IPS-18c (cell line): ENCODE results near the gene PPP1R37.

Source experiments
- H3K4me3 ChIP-seq: 2 replicates; pipeline ENCODE4 v1.7.0; 2013; ENCODE audit warnings: low read depth, mild to moderate bottlenecking, low read length, moderate library complexity; ENCODE audit not compliant: insufficient read depth
- H3K9me3 ChIP-seq: one replicate; pipeline ENCODE4 v1.6.1; 2013; ENCODE audit warnings: mild to moderate bottlenecking, low read length, moderate library complexity; ENCODE audit not compliant: control insufficient read depth, insufficient read depth

The PPP1R37 gene

DNA sequence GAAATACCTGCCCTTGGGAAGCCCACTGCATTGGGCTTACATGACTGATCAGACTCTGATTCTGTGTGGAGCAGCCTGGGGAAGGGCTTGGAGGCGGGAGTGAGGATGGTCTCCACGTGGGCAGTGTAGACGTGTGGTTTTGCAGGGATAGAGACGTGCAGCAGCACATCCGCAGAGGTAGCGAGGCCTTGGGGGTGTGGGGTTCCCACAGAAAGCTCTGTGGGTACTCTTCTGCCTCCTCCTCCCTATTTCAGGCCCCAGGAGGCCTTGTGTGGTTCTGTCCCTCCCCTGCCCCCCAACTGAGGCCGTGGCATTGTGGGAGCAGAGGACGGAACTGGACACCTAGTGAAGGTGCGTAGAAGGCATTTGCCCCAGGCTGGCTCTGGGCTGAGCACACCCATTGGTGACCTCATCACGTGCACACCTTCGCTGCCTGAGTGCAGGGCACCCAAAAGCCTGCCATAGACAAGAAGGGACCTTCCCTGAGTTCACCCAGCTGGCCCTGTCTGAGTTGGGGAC, 28.9 kb downstream of the PPP1R37 start:
- H3K4me3 ChIP-seq, result no peak overlapping the region
- H3K9me3 ChIP-seq, result no peaks in the 10 kb centered on the region

DNA sequence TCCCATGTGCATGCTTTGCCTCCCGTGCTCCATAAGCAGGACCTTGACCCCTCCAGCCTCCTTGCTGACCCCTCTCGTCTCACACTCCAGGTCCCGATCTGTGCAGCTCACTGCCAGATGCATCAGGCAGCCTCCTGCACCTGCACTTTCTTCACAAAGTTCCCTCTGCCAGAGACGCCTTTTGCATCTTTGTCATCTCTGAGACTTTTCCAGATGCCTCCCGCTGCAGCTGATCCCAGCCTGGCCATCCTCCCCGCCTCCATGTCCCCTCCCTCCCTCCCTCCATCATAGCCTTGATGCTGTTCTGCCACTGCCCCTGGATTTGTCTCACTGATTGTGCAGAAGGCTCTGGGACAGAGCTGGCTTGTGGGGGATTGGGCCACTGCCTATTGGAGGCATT, 29.9 kb downstream of the PPP1R37 start:
- Histone ChIP-seq H3K9me3 (no peaks in the 10 kb centered on the region), H3K4me3 (no peak overlapping the region)

DNA sequence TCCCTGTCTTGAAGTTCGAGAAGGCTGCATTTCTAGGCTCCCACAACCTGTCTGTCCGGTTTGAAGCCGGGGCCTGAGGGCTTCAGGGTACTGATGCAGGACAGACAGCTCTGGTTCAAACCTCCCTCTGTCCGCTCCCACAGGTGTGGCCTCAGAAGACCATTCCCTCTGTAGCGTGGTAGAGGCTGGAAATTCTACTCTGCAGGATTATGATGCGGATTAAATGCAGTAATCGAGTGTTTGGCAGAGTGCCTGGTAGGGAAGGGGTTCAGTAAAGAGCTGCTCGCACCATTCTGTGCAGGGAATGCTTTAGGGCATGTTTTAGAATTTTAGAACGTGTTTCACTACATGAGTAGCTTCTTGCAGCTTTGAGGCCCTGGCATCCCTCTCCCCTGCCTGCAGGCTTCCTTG, 30.5 kb downstream of the PPP1R37 start:
- Histone ChIP-seq H3K4me3 (no peak overlapping the region), H3K9me3 (no peaks in the 10 kb centered on the region)

DNA sequence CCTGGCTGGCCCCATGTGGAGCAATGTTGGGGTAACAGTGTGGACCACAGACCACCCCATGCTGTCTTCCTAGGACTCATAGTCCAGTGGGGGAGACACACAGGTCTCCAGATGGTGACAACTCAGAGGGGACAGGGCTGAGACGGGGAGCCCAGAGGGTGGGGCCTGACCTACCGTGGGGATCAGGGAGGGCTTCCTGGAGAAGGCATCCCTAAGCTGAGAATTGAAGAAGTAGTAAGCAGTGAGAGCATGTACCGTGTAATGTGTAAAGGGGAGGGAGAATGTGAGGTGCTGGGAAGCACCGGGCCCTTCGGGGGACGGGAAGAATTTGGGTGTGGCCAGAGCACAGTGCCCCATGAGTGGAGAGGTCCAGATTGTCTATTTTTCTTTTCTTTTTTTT, 31.0 kb downstream of the PPP1R37 start:
- no peaks in the 10 kb centered on the region for H3K9me3 ChIP-seq
- H3K4me3 ChIP-seq, result no peak overlapping the region

DNA sequence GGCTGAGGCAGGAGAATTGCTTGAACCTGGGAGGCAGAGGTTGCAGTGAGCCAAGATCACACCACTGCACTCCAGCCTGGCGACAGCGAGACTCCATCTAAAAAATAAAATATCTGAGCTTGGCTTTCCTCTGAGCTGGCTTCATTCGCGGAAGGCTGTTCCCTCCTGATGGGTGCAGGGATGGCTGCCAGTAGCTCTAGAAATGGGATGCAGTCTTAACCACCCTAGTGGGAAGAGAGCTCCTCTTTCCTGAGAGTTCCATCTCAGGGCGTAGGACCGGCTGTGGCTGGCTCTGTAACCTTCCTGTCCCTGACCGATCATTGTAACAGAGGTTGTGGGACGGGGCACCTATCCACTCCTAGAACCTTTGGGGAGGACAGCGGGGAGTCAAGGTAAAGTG, 32.4 kb downstream of the PPP1R37 start:
- no peak overlapping the region for H3K4me3 ChIP-seq
- H3K9me3 ChIP-seq, result no peaks in the 10 kb centered on the region

DNA sequence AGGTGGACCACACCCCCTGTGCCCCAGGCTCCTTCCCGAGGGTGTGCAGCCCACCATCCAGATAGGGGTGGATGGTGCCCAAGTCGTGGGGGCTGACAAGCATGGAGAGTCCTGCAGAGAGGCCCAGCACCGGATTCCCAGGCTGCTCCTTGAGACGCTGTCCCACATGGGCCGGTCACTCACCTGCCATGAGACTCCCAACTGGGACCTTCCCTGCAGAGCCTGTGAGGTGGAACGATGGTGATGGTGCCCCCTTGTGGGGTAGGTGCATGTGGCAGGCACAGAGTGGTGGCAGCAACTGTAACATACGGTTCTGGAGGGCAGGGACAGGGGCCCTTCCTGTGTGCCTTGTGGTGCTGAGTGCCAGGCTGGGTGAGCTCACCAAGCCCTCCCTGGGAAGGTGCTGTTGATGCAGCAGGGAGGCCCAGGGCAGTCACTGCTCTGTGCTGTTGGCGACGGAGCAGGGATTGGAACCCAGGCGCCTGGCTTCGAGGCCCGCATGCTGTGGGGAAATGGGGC, 33.1 kb downstream of the PPP1R37 start:
- no peak overlapping the region for H3K4me3 ChIP-seq
- H3K9me3 ChIP-seq, result no peaks in the 10 kb centered on the region

DNA sequence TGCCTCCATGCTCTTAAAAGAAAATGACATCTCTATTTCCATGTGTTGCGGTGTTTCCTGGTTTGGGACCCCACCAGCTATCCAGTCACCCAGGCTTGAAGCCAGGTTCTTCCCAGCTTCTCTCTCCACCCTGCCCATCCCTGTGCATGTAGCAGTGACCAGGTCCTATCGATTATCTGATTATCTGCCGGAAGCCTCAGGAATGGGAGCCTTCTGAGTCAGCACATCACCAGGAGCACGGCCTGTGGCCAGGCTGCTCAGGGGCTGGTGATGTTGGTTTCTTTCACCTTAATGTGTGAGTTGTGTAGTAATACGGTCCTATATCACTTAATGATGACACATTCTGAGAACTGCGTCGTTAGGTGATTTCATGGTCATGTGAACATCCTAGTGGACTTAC, 33.7 kb downstream of the PPP1R37 start:
- H3K4me3 ChIP-seq, result no peak overlapping the region
- H3K9me3 ChIP-seq, result no peaks in the 10 kb centered on the region

DNA sequence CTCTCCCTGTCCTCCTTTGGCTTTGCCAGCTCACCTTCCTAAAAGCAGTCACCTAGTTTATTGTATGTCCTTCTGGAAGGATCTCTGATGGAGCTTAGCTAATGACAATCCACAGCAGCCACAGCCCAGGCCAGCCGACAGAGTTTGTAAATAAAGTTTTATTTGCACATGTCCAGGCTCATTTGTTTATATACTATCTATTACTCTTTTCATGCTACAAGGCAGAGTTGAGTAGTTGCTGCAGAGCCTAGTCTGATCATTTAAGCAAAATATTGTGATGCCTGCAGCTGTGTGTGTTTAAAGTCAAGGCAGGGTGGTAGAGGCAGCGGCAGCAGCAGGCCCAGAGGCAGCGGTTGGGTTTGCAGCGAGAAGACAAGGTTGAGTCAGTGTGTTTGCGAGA, 35.2 kb downstream of the PPP1R37 start:
- H3K9me3 ChIP-seq, result no peaks in the 10 kb centered on the region
- H3K4me3 ChIP-seq, result no peak overlapping the region

DNA sequence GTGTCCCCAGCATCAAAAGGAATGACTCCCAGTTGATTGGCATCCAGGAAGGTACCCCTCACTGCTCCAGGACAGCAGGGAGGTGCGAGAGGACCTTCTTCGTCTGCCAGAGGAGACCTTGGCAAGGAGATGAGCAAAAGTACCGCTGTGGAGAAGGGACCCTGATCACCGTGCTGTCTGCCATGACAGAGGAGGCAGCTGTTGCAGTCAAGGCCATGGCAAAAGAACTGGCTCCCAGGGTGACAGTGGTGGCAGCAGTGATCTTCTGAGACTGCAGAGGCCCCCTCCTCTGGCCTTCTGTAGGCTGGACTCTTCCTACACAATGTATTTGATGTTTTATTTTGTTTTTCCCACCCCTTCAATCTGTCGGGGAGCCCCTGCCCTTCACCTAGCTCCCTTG, 35.8 kb downstream of the PPP1R37 start:
- Histone ChIP-seq H3K4me3 (no peak overlapping the region), H3K9me3 (no peaks in the 10 kb centered on the region)

DNA sequence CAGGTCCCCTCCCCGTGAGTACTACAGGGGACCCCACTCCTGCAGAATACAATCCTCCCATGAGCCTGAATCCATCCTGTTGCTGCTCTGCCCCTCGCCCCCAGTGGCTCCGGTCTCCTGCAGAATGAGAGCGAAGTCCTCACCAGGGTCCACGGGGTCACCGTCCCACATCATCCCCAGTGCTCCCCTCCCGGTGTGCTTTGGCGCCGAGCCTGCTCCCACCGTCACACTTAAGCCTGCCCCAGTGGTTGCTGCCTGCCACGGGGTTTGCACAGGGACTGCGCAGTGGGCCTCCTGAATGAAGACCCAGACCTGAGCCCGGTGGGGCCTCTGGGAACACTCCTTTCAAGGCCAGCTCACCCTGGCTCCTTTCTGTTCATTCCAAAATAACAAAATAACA, 37.3 kb downstream of the PPP1R37 start:
- H3K9me3 ChIP-seq, result no peaks in the 10 kb centered on the region
- no peak overlapping the region for H3K4me3 ChIP-seq

DNA sequence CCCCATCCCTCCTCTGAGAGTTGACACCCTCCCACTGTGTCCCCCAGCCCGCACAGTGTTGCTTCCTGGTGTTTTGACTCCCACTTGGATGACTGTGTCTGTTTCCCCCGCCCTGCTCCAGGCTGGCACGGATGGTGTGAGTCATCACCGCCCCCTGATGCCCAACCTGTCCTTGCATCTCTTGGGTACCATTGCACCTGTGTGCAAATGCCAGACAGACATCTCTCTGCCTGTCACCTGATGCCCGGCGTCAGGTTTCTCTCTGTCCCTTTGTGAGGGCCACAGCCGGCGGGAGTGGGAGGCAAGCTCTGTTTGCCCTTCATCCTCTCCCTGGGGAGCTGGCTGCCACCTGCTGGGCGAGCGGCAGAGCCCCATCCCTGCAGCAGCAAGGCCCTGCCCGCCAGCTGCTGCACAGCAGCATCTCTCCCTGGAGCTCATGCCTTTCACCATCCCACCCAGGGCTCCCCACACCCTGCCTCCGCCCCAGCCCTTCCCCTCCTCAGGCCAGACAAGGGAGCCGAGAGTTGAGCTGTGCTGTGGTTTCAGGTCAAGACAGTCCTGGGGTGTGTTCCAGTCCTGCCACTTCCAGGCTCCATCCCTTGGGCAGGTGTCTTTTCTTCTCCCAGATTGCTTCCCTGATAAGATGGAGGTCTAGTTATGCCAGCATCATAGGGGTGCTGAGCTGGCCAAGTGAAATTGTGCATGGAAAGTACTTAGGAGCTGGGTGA, 38.1 kb downstream of the PPP1R37 start:
- no peaks in the 10 kb centered on the region for H3K9me3 ChIP-seq
- no peak overlapping the region for H3K4me3 ChIP-seq

DNA sequence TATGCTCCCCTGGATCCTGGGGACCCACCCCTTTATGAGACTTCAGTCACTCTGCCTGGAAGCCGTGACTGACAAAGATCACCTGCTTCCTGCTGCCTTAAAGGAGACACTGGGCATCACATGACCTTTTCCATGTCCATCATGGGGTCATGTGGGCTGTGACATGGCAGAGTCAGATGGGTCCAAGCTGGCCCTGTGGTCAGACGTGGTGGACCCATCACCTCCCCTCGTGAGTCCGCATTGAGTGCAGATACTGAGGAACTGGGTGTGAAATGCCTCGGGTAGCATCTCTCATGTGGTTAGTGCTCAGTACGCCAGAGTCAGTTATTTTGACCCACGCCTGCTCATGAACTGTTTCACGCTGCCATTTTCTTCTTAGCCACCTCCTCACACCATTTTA, 40.7 kb downstream of the PPP1R37 start:
- H3K9me3 ChIP-seq, result no peaks in the 10 kb centered on the region

DNA sequence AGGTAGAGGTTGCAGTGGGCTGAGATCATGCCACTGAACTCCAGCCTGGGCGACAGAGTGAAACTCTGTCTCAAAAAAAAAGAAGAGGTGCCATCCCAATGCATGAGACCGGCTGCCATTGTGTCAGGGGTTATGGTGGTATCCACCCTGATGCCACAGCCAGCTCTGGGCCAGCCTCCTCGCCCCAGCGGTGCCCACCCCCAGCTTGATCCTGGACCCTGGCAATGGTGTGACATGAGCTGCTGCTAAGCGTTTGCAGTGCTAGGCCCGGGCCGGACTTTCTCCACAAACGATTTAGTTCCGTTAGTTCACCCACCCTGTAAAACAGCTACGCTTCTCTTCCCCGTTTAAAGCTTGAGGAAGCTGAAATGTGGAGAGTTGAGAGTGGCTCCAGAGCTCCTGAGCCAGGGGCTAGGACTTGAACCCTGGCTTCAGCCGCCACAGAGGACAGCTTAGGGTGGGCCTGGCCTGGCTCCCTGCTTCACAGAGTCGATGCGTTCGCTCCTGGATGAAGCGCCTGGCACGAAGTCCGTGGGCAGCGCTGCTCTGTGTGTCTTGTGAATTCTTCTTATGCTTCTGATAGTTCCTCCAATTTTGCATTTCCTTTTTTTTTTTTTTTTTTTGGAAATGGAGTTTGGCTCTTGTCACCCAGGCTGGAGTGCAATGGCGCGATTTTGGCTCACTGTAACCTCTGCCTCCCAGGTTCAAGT, 42.4 kb downstream of the PPP1R37 start:
- Histone ChIP-seq H3K9me3 (no peaks in the 10 kb centered on the region), H3K4me3 (no peak overlapping the region)

More for the DNA sequence above, 40.7 kb downstream of the PPP1R37 start:
- no peak overlapping the region for H3K4me3 ChIP-seq

DNA sequence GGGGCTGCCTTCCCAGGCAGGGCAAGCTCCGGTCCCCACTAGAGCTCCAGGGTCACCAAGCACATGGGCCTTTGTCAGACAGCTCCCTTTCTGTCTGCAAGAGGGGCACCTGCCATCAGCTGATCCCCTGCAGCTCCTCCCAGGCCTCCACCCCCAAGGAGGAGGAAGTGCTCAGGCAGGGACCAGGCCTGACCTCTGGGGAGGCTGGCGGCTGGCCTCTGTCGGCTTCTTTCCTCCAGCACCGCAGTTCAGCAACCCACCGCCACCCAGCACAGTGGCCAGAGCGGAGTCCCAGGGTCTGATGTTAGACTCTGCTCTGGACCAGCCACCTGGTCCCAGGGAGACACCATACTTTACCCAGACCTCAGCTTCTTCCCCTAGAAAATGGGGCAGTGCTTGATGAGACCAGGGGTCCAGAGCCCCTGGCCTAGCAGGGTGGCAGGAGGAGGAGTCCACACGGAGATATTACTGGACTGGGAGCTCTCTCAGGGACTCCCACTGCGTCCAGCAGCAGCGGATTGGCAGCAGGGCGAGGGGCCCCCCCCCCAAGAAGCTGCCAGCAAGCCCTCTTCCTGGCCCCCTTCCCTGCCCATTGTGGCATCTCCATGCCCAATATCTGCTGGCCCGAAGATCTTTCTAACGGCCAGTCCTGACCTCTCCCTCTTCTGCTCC, 43.7 kb downstream of the PPP1R37 start:
- no peak overlapping the region for H3K4me3 ChIP-seq

DNA sequence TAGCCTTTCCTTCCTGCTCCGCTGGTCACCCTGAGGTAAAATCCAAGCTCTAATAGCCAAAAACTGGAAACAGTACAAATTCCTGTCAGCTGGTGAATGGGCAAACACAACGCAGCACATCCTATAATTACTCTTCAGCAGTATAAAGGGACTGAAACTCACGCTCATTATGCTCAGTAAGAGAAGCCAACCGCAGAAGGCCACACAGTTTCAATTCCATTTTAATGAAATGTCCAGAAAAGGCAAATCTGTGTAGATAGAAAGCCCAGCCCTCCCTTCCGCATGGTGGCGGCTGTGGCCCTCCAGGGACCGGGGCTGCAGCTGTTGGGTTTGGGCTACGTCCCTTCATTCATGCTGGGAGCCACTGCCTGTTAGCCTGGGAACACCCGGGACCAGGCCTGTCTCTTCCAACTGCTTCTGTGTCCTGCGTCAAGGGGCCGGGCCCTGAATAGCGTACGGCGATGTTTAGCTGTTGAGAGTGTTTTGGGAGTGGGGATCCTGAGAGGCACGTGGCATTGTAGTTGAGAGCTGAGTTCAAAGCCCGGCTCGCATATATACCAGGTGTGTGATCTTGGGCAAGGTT, 44.3 kb downstream of the PPP1R37 start:
- Histone ChIP-seq H3K9me3 (no peaks in the 10 kb centered on the region), H3K4me3 (no peak overlapping the region)

More for the DNA sequence above, 43.7 kb downstream of the PPP1R37 start:
- no peaks in the 10 kb centered on the region for H3K9me3 ChIP-seq

DNA sequence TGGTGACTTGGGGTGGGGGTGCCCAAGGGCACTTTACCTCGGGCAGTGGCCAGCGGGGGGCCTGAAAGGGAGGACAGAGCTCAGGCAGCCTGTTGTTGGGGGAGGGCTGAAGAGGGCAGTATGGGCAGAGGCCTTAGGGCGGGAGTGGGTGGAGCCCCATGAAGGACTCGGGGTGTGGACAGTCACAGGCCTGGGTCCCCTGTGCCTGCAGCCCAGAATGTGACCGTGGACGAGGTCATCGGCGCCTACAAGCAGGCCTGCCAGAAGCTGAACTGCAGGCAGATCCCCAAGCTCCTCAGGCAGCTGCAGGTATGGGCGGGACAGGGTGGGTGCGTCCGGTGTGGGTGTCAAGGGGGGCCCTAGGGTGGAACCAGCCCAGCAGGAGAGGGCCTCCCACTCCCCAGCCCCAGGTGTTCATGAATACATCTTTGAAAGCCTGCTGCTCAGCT, 45.3 kb downstream of the PPP1R37 start:
- H3K9me3 ChIP-seq, result no peaks in the 10 kb centered on the region
- H3K4me3 ChIP-seq, result no peak overlapping the region
